D721Med (cell line): ENCODE results near the gene IFNGR1.

Experiments used
- DNase-seq: peaks from one replicate; pipeline ENCODE4 v3.0.0; 2011; ENCODE audit warnings: low spot score; ENCODE audit not compliant: insufficient read length
- FAIRE-seq: peaks from 2 replicates; lab custom pipeline; 2011; peaks lifted over from hg19 to GRCh38; lab: Jason Lieb, UNC
- CTCF ChIP-seq: IDR thresholded peaks from 2 replicates; pipeline ENCODE4 v1.5.1; 2012; ENCODE audit warnings: mild to moderate bottlenecking, control low read depth; ENCODE audit not compliant: insufficient read depth; ENCODE audit errors: missing control alignments

The IFNGR1 gene

DNA sequence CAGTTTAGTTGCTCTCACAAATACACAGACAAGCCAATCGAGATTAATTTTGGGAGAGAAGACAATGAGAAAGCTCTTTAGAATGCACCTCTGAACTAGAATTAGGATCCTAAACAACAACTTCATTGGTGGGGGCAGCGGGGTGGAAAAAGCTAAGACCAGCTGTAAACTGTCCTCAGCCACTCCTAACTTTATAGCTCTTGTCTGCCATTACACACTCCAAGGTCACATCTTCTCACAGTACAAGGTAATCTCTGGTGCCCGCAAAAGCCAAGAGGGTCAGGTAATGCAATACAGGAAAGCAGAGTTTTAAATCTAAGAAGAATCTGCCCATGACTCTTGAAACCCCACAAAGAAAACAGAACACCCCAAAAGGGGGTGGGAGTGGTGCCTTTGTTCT is 27.9 kb downstream of the IFNGR1 start:
- DNase-seq (no peak), FAIRE-seq (no peak)
- no peak for TF ChIP-seq CTCF

GRCh38 chr6:137190583-137191094 is 28.5 kb downstream of the IFNGR1 start:
- no peak for TF ChIP-seq CTCF
- no peak for DNase-seq
- FAIRE-seq, result no peak

GRCh38 chr6:137188855-137189254 is 30.3 kb downstream of the IFNGR1 start:
- DNase-seq, result no peak
- no peak for TF ChIP-seq CTCF
- no peak for FAIRE-seq

- no peak for FAIRE-seq
Measured at GRCh38 chr6:137185290-137185689, 33.9 kb downstream of the IFNGR1 start.

DNA sequence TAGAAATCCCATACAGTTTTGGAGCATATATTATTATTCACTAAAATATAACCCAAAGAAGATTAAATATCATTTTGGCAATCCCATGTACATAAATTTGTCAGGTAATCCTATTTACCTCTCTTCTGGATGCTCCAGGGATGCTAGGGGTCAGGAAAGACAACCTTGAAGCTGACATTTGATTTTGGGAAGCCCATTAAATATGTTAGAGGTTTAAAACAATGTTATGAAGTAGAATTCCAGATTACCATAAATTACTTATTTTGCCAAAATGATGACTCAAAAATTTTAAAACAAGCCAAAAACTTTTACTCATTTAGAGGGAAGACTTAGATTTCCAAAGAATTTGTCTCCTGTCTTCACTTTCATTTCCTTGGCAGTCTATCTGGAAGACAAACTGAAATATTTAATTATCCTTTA is 36.5 kb downstream of the IFNGR1 start:
- DNase-seq (no peak), FAIRE-seq (no peak)
- no peak for TF ChIP-seq CTCF

More at GRCh38 chr6:137185290-137185689, 33.9 kb downstream of the IFNGR1 start:
- no peak for DNase-seq
- no peak for TF ChIP-seq CTCF

GRCh38 chr6:137181891-137182653 is 37.1 kb downstream of the IFNGR1 start:
- TF ChIP-seq CTCF, result no peak
- DNase-seq (no peak), FAIRE-seq (no peak)

DNA sequence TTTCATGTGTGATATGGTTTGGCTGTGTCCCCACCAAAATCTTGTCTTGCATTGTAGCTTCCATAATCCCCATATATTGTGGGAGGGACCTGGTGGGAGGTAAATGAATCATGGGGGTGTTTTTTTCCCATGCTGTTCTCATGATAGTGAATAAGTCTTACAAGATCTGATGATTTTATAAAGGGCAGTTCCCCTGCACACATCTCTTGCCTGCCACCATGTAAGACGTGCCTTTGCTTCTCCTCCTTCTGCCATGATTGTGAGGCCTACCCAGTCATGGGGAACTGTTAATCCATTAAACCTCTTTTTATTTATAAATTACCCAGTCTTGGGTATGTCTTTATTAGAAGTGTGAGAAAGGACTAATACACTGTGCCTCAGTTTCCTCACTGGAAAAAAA is 41.6 kb downstream of the IFNGR1 start:
- DNase-seq, result no peak
- no peak for TF ChIP-seq CTCF
- FAIRE-seq, result no peak
